ENCODE results near the gene PTPN6.

GRCh38 chr12:6965026-6965661, 14.0 kb downstream of the PTPN6 start:
- TF ChIP-seq CTCF (IDR thresholded peaks at IDR 0.05; ENCODE audit: low read length) (peak; percentile 94), EZH2 (optimal IDR thresholded peaks at IDR 0.05; ENCODE audit: low read depth, low read length) (no peak), EZH2phosphoT487 (IDR thresholded peaks at IDR 0.05; ENCODE audit: low read length) (no peak)
